ENCODE measurements around the gene RNLS. TPM values are rescaled to one million over a fixed set of nuclear protein-coding genes. Genes with fewer than 3 reads are reported as not detected.

RNLS gene
- total RNA-seq, 2 experiments from 2014 or later, result 1.3 to 2.2 TPM

- ChIA-PET CTCF (no interaction called here), POLR2A (no interaction called here)
- no peaks in the 10 kb centered on the region for H3K36me3 Mint-ChIP-seq (ENCODE audit: low read depth)
- H3K4me3 Mint-ChIP-seq, result no peak overlapping the region
- peaks cover 3% of the 10 kb centered on the region for H3K27me3 Mint-ChIP-seq
- no peaks in the 10 kb centered on the region for H3K9me3 Mint-ChIP-seq
- no peak for DNase-seq
- H3K27ac Mint-ChIP-seq, result no peak overlapping the region
- peaks cover 2% of the 10 kb centered on the region for H3K4me1 Mint-ChIP-seq
Observed at GRCh38 chr10:88456730-88457129, 126.4 kb downstream of the RNLS start.

- ChIA-PET POLR2A (no interaction called here), CTCF (no interaction called here)
- H3K9me3 Mint-ChIP-seq, result no peaks in the 10 kb centered on the region
- H3K4me1 Mint-ChIP-seq, result peaks cover 2% of the 10 kb centered on the region
- H3K36me3 Mint-ChIP-seq (ENCODE audit: low read depth), result no peaks in the 10 kb centered on the region
- no peak for DNase-seq
- H3K4me3 Mint-ChIP-seq, result no peak overlapping the region
- peaks cover 3% of the 10 kb centered on the region for H3K27me3 Mint-ChIP-seq
- H3K27ac Mint-ChIP-seq, result no peak overlapping the region
Observed at GRCh38 chr10:88455831-88456230, 127.3 kb downstream of the RNLS start.

- peaks cover 11% of the 10 kb centered on the region for H3K27me3 Mint-ChIP-seq
- H3K4me1 Mint-ChIP-seq, result no peaks in the 10 kb centered on the region
- H3K36me3 Mint-ChIP-seq (ENCODE audit: low read depth), result no peaks in the 10 kb centered on the region
- no peaks in the 10 kb centered on the region for H3K9me3 Mint-ChIP-seq
- ChIA-PET POLR2A (no interaction called here), CTCF (no interaction called here)
- no peak overlapping the region for H3K4me3 Mint-ChIP-seq
- DNase-seq, result no peak
- no peak overlapping the region for H3K27ac Mint-ChIP-seq
Observed at GRCh38 chr10:88450201-88450600, 132.9 kb downstream of the RNLS start.

- no peaks in the 10 kb centered on the region for H3K4me1 Mint-ChIP-seq
- peaks cover 17% of the 10 kb centered on the region for H3K27me3 Mint-ChIP-seq
Observed at GRCh38 chr10:88442716-88443115, 140.4 kb downstream of the RNLS start.

GRCh38 chr10:88440541-88440940 lies 142.6 kb downstream of the RNLS start:
- H3K9me3 Mint-ChIP-seq, result no peaks in the 10 kb centered on the region
- no peak overlapping the region for H3K27ac Mint-ChIP-seq
- no peaks in the 10 kb centered on the region for H3K36me3 Mint-ChIP-seq (ENCODE audit: low read depth)
- no peak overlapping the region for H3K4me3 Mint-ChIP-seq
- no peak for DNase-seq
- ChIA-PET CTCF (no interaction called here), POLR2A (no interaction called here)
- peaks cover 8% of the 10 kb centered on the region for H3K27me3 Mint-ChIP-seq
- no peaks in the 10 kb centered on the region for H3K4me1 Mint-ChIP-seq

More at GRCh38 chr10:88442716-88443115, 140.4 kb downstream of the RNLS start:
- Mint-ChIP-seq H3K9me3 (no peaks in the 10 kb centered on the region), H3K27ac (no peak overlapping the region), H3K4me3 (no peak overlapping the region), H3K36me3 (ENCODE audit: low read depth) (no peaks in the 10 kb centered on the region)
- no peak for DNase-seq
- CTCF ChIA-PET, result no interaction called here
- POLR2A ChIA-PET, result no interaction called here

- Mint-ChIP-seq H3K9me3 (no peaks in the 10 kb centered on the region), H3K27me3 (peaks cover 6% of the 10 kb centered on the region), H3K4me3 (no peak overlapping the region), H3K27ac (no peak overlapping the region), H3K36me3 (ENCODE audit: low read depth) (no peaks in the 10 kb centered on the region), H3K4me1 (no peaks in the 10 kb centered on the region)
- DNase-seq, result no peak
- ChIA-PET CTCF (no interaction called here), POLR2A (no interaction called here)
Observed at GRCh38 chr10:88439932-88440331, 143.2 kb downstream of the RNLS start.

GRCh38 chr10:88437411-88437810 lies 145.7 kb downstream of the RNLS start:
- ChIA-PET CTCF (no interaction called here), POLR2A (no interaction called here)
- H3K4me1 Mint-ChIP-seq, result peaks cover 5% of the 10 kb centered on the region
- H3K4me3 Mint-ChIP-seq, result no peak overlapping the region
- peaks cover under 1% of the 10 kb centered on the region for H3K27me3 Mint-ChIP-seq
- H3K36me3 Mint-ChIP-seq (ENCODE audit: low read depth), result no peaks in the 10 kb centered on the region
- H3K27ac Mint-ChIP-seq, result no peak overlapping the region
- H3K9me3 Mint-ChIP-seq, result no peaks in the 10 kb centered on the region
- DNase-seq, result no peak

GRCh38 chr10:88433565-88434186 lies 149.4 kb downstream of the RNLS start:
- no peaks in the 10 kb centered on the region for H3K27me3 Mint-ChIP-seq
- no peak overlapping the region for H3K4me3 Mint-ChIP-seq
- POLR2A ChIA-PET, result no interaction called here
- H3K4me1 Mint-ChIP-seq, result peaks cover 5% of the 10 kb centered on the region
- DNase-seq, result no peak
- no peaks in the 10 kb centered on the region for H3K9me3 Mint-ChIP-seq
- no peak overlapping the region for H3K27ac Mint-ChIP-seq
- CTCF ChIA-PET, result no interaction called here
- peaks cover 2% of the 10 kb centered on the region for H3K36me3 Mint-ChIP-seq (ENCODE audit: low read depth)

- peaks cover 8% of the 10 kb centered on the region for H3K4me1 Mint-ChIP-seq
- no peak for DNase-seq
- H3K9me3 Mint-ChIP-seq, result no peaks in the 10 kb centered on the region
- H3K36me3 Mint-ChIP-seq (ENCODE audit: low read depth), result peaks cover 2% of the 10 kb centered on the region
- H3K4me3 Mint-ChIP-seq, result no peak overlapping the region
- CTCF ChIA-PET, result no interaction called here
- H3K27me3 Mint-ChIP-seq, result no peaks in the 10 kb centered on the region
- POLR2A ChIA-PET, result no interaction called here
- no peak overlapping the region for H3K27ac Mint-ChIP-seq
Observed at GRCh38 chr10:88431103-88431502, 152.0 kb downstream of the RNLS start.

GRCh38 chr10:88428976-88429375 lies 154.1 kb downstream of the RNLS start:
- POLR2A ChIA-PET, result no interaction called here
- CTCF ChIA-PET, result no interaction called here
- Mint-ChIP-seq H3K27ac (no peak overlapping the region), H3K27me3 (peaks cover 2% of the 10 kb centered on the region), H3K4me3 (no peak overlapping the region), H3K9me3 (no peaks in the 10 kb centered on the region), H3K4me1 (peaks cover 6% of the 10 kb centered on the region), H3K36me3 (ENCODE audit: low read depth) (peaks cover 2% of the 10 kb centered on the region)
- DNase-seq, result no peak

- no peak overlapping the region for H3K4me3 Mint-ChIP-seq
- DNase-seq, result no peak
- CTCF ChIA-PET, result no interaction called here
- POLR2A ChIA-PET, result no interaction called here
- H3K27me3 Mint-ChIP-seq, result peaks cover 3% of the 10 kb centered on the region
- peaks cover 2% of the 10 kb centered on the region for H3K36me3 Mint-ChIP-seq (ENCODE audit: low read depth)
- no peaks in the 10 kb centered on the region for H3K9me3 Mint-ChIP-seq
- no peak overlapping the region for H3K27ac Mint-ChIP-seq
- peaks cover 4% of the 10 kb centered on the region for H3K4me1 Mint-ChIP-seq
Observed at GRCh38 chr10:88428442-88428841, 154.7 kb downstream of the RNLS start.

GRCh38 chr10:88427024-88427423 lies 156.1 kb downstream of the RNLS start:
- no peak overlapping the region for H3K4me3 Mint-ChIP-seq
- H3K4me1 Mint-ChIP-seq, result peaks cover 4% of the 10 kb centered on the region
- no peaks in the 10 kb centered on the region for H3K9me3 Mint-ChIP-seq
- H3K36me3 Mint-ChIP-seq (ENCODE audit: low read depth), result peaks cover 2% of the 10 kb centered on the region
- POLR2A ChIA-PET, result no interaction called here
- DNase-seq, result no peak
- H3K27me3 Mint-ChIP-seq, result peaks cover 3% of the 10 kb centered on the region
- CTCF ChIA-PET, result interaction anchor here (0.6 kb wide), 1 partner anchor 522 kb away, joined by 3 read pairs; no protein-coding TSS in a partner anchor
- no peak overlapping the region for H3K27ac Mint-ChIP-seq

GRCh38 chr10:88424881-88425280 lies 158.2 kb downstream of the RNLS start:
- Mint-ChIP-seq H3K4me3 (no peak overlapping the region), H3K27ac (no peak overlapping the region), H3K4me1 (peaks cover 4% of the 10 kb centered on the region), H3K9me3 (no peaks in the 10 kb centered on the region), H3K27me3 (peaks cover 3% of the 10 kb centered on the region), H3K36me3 (ENCODE audit: low read depth) (no peaks in the 10 kb centered on the region)
- POLR2A ChIA-PET, result no interaction called here
- CTCF ChIA-PET, result no interaction called here
- no peak for DNase-seq

GRCh38 chr10:88423732-88424131 lies 159.4 kb downstream of the RNLS start:
- Mint-ChIP-seq H3K9me3 (no peaks in the 10 kb centered on the region), H3K27me3 (peaks cover 3% of the 10 kb centered on the region), H3K4me1 (peaks cover 6% of the 10 kb centered on the region), H3K27ac (no peak overlapping the region), H3K4me3 (no peak overlapping the region), H3K36me3 (ENCODE audit: low read depth) (no peaks in the 10 kb centered on the region)
- DNase-seq, result no peak
- ChIA-PET POLR2A (no interaction called here), CTCF (no interaction called here)

All from activated CD4-positive, alpha-beta memory T cell treated with anti-CD3 and anti-CD28 coated beads, Interleukin-2, amount 10 ng/mL, durations not matched to agents 7 days and 5 days (primary cell).